Measurements from ENCODE around the gene THAP4. TPM values are rescaled to one million over a fixed set of nuclear protein-coding genes. Genes with fewer than 3 reads are reported as not detected.

THAP4 gene
- total RNA-seq, 2 donors from 2014 or later = 66.6 to 68.0 TPM

GRCh38 chr2:241678307-241678706 lies 41.3 kb upstream of the THAP4 start:
- no peak for DNase-seq
- H3K4me1 ChIP-seq = no peaks in the 10 kb centered on the region
- no peak overlapping the region for H3K9ac ChIP-seq (ENCODE audit: low read depth in 2 of 2, low read length in 2 of 2)
- no peaks in the 10 kb centered on the region for H3K36me3 ChIP-seq
- TF ChIP-seq CTCF (IDR thresholded peaks at IDR 0.05) = no peak
- intact Hi-C loops (cut with DNase I) = no loop called here
- H3K27me3 ChIP-seq = no peaks in the 10 kb centered on the region
- H3K27ac ChIP-seq = no peak overlapping the region
- no peak overlapping the region for H3K4me3 ChIP-seq
- H3K9me3 ChIP-seq = no peaks in the 10 kb centered on the region

DNA sequence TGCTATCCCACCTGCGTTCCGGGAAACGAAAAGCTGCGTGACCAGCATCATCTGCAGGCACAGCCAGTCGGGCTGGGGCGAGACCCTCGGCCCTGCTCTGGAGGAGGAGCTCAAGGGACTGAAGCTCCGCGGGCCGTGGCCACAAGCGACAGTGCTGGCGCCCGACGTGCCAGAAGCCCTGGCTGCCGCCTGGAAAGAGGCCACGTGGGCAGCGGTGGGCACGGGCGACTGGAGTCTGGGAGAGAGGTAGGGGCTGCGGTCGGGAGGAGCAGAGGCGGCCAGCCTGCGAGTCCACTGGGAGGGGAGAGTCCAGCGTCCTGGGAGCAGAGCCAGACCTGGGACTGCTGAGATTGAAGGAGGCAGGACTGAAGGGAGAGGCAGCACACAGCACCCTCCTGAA lies 40.4 kb upstream of the THAP4 start:
- Histone ChIP-seq H3K4me3 (no peak overlapping the region), H3K36me3 (no peaks in the 10 kb centered on the region), H3K9ac (ENCODE audit: low read depth in 2 of 2, low read length in 2 of 2) (no peak overlapping the region), H3K9me3 (no peaks in the 10 kb centered on the region), H3K27ac (no peak overlapping the region), H3K27me3 (no peaks in the 10 kb centered on the region), H3K4me1 (no peaks in the 10 kb centered on the region)
- TF ChIP-seq CTCF (IDR thresholded peaks at IDR 0.05) = no peak
- intact Hi-C loops (cut with DNase I) = no loop called here
- no peak for DNase-seq

- intact Hi-C loops (cut with DNase I) = no loop called here
- H3K4me1 ChIP-seq = no peaks in the 10 kb centered on the region
- TF ChIP-seq CTCF (IDR thresholded peaks at IDR 0.05) = no peak
- no peaks in the 10 kb centered on the region for H3K27me3 ChIP-seq
- no peak overlapping the region for H3K4me3 ChIP-seq
- no peak overlapping the region for H3K27ac ChIP-seq
- no peaks in the 10 kb centered on the region for H3K9me3 ChIP-seq
- DNase-seq = no peak
- no peaks in the 10 kb centered on the region for H3K36me3 ChIP-seq
- no peak overlapping the region for H3K9ac ChIP-seq (ENCODE audit: low read depth in 2 of 2, low read length in 2 of 2)
Measured at GRCh38 chr2:241676665-241677064, 39.7 kb upstream of the THAP4 start.

DNA sequence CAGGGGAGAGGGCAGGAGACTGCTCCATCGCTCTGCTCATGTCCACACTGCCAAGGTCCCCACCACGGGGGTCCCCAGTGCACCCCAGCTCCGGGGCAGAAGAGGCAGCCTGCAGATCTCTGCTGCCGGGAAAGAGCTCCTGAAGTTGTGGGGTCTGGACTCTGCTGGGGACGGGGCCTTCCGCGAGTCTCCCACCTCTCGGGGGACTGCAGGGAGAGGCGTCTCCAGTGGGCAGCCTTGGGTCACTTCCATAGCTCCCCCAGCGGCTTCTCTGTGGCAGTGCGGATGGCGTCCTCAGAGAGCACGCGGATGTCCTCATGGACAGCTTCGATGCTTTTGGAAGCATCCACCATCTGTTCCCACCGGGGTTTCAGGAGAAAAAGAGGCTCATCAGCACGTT lies 38.9 kb upstream of the THAP4 start:
- intact Hi-C loops (cut with DNase I) = no loop called here
- TF ChIP-seq CTCF (IDR thresholded peaks at IDR 0.05) = no peak
- no peaks in the 10 kb centered on the region for H3K36me3 ChIP-seq
- no peaks in the 10 kb centered on the region for H3K9me3 ChIP-seq
- DNase-seq = no peak
- no peak overlapping the region for H3K9ac ChIP-seq (ENCODE audit: low read depth in 2 of 2, low read length in 2 of 2)
- no peaks in the 10 kb centered on the region for H3K4me1 ChIP-seq
- no peaks in the 10 kb centered on the region for H3K27me3 ChIP-seq
- H3K4me3 ChIP-seq = no peak overlapping the region
- no peak overlapping the region for H3K27ac ChIP-seq

DNA sequence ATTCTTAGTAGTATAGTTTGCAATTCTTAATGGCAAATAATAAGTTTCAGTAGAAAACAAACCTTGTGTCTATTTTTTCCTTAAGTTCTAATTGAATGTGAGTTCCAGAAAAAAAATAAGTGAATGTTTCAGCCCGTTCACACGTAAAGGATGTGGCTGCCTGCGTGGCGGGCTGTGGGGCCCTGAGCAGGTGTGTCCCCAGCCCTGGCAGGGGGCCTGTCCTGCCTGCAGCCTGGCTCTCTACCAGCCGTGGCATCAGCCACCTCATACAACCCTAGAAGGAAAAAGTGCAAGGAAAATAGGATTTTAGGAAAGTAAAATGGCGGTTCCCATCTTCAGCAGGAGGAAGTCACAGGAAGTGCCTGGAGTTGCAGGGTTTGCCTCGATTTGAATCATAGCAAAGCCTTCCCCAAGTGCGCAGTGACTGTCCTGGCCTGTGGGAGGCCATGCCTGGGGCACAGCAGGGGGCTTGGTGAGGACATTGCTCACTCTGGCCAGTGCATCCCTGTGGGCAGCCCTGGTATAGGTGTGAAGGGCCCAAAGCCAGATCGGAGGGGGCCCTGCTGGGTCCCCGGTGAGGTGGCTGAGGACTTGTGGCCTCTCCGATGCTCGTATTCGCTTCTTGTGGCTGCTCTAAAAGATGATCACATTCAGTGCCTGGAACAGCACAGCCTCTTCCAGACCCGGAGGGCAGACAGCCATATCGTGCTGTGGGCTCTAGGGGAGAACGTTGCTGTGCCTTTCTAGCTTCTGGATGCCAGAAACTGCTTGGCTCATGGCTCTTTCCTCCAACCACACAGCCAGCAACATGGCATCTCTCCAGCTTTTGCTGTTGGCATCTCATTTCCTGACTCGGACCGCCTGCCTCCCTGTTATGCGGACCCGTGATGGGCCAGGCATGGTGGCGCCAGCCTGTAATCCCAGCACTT lies 37.1 kb upstream of the THAP4 start:
- H3K27me3 ChIP-seq = no peaks in the 10 kb centered on the region
- H3K36me3 ChIP-seq = no peaks in the 10 kb centered on the region
- DNase-seq = no peak
- no peak for TF ChIP-seq CTCF (IDR thresholded peaks at IDR 0.05)
- H3K27ac ChIP-seq = no peak overlapping the region
- no peaks in the 10 kb centered on the region for H3K4me1 ChIP-seq
- no peak overlapping the region for H3K9ac ChIP-seq (ENCODE audit: low read depth in 2 of 2, low read length in 2 of 2)
- intact Hi-C loops (cut with DNase I) = no loop called here
- H3K4me3 ChIP-seq = no peak overlapping the region
- H3K9me3 ChIP-seq = no peaks in the 10 kb centered on the region
